Measurements from ENCODE around the gene SYTL2.

The SYTL2 gene

GRCh38 chr11:85776951-85777602, 33.9 kb downstream of the SYTL2 start:
- H3K4me3 ChIP-seq (ENCODE audit: low read depth, low read length), result no peak overlapping the region
- TF ChIP-seq, protein P1, sequence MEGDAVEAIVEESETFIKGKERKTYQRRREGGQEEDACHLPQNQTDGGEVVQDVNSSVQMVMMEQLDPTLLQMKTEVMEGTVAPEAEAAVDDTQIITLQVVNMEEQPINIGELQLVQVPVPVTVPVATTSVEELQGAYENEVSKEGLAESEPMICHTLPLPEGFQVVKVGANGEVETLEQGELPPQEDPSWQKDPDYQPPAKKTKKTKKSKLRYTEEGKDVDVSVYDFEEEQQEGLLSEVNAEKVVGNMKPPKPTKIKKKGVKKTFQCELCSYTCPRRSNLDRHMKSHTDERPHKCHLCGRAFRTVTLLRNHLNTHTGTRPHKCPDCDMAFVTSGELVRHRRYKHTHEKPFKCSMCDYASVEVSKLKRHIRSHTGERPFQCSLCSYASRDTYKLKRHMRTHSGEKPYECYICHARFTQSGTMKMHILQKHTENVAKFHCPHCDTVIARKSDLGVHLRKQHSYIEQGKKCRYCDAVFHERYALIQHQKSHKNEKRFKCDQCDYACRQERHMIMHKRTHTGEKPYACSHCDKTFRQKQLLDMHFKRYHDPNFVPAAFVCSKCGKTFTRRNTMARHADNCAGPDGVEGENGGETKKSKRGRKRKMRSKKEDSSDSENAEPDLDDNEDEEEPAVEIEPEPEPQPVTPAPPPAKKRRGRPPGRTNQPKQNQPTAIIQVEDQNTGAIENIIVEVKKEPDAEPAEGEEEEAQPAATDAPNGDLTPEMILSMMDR (IDR thresholded peaks at IDR 0.05; ENCODE audit: low read depth, low read length), result no peak

GRCh38 chr11:85774256-85775101, 36.5 kb downstream of the SYTL2 start:
- TF ChIP-seq, protein P1 (IDR thresholded peaks at IDR 0.05; ENCODE audit: low read depth, low read length), result no peak
- no peak overlapping the region for H3K4me3 ChIP-seq (ENCODE audit: low read depth, low read length)

DNA sequence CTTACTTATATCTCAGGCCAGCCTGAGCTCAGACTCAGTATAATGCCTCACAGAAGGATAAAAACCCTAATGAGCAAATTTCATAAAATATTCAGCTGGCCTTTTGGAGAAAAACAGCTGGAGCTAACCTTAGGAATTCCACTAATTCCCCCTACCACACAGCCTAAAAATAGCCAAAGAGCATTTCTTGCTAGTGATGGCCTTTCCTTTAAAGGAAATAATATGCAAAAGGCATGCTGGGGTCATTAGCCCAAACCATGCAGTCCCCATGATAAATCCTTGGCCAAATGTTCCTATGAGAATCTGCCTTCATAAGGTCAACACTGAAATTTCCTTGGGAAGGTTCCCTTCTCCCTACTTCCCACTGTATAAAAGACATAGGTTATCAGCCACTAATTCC, 38.2 kb downstream of the SYTL2 start:
- no peak overlapping the region for H3K4me3 ChIP-seq (ENCODE audit: low read depth, low read length)
- TF ChIP-seq, protein P1 (IDR thresholded peaks at IDR 0.05; ENCODE audit: low read depth, low read length), result no peak

- TF ChIP-seq, protein P1 (IDR thresholded peaks at IDR 0.05; ENCODE audit: low read depth, low read length), result no peak
- H3K4me3 ChIP-seq (ENCODE audit: low read depth, low read length), result no peak overlapping the region
Measured at GRCh38 chr11:85771568-85771967, 39.4 kb downstream of the SYTL2 start.

GRCh38 chr11:85769771-85770170, 41.2 kb downstream of the SYTL2 start:
- TF ChIP-seq, protein P1 (IDR thresholded peaks at IDR 0.05; ENCODE audit: low read depth, low read length), result no peak
- no peak overlapping the region for H3K4me3 ChIP-seq (ENCODE audit: low read depth, low read length)

DNA sequence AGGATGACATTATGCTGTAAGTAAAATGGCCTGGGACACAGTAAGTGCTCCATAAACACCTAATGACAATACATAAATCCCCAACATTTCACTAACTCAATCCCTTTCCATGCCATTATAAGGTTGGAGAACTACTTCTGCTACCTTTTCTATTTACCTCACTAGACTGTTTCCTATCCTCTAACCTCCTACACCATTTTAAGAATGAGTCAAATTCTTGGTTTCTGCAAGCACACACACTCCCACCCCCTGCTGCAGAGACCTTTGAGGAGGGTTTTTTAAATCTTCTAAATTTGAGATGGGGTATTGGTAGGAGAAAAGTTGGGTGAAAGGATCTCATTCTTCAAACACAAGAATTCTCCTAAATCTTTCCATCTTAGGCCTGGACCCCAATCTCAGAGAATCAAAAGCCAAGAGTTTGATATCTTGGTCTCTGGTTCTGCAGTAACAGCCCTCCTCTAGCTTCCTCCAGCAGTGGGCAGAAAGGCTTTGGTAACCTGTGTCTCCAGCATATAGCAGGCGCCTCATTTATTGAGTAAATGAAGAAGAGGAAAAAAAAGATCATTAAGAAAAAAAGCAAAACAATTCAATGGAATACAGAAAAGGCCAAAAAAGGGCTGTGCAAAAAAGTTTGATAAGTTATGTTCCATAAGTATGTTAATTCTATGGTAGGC, 42.3 kb downstream of the SYTL2 start:
- TF ChIP-seq, protein P1 (IDR thresholded peaks at IDR 0.05; ENCODE audit: low read depth, low read length), result no peak
- no peak overlapping the region for H3K4me3 ChIP-seq (ENCODE audit: low read depth, low read length)
